NCI-H2029 (cell line): ENCODE data around the gene HOPX.
A peak's percentile ranks its signal among the peaks of the same experiment; 100 is the strongest.
"Not testable (repeated sequence)": the region's sequence is repeated elsewhere in the genome, so short reads cannot be mapped to it uniquely, and the experiment has no call there.

Source experiments
- DNase-seq: peaks from one replicate; lab custom pipeline; 2025; lab: John Stamatoyannopoulos, UW

Gene HOPX

DNA sequence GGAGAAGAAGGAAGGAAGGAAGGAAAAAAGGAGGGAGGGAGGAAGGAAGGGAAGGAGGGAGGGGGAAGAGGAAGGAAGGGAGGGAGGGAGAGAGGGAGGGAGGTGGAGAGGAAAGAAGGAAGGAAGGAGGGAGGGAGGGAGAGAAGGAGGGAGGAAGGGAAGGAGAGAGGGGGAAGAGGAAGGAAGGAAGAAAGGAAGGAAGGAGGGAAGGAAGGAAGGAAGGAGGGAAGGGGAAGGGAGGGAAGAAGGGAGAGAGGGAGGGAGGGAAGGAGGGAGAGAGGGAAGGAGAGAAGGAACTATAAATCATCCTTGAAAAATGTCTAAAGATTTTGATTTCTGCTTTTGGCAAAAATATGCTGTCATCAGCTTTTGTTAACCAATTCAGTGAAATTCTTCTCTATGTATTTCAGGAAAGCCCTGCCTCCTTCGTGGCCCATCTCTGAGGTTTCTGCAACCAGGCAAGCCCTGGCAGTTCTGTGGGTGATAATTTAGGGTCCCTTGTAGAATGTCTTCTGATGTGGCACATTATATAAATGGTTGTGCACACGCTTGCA is 7.1 kb upstream of the HOPX start:
- DNase-seq, result no peak

DNA sequence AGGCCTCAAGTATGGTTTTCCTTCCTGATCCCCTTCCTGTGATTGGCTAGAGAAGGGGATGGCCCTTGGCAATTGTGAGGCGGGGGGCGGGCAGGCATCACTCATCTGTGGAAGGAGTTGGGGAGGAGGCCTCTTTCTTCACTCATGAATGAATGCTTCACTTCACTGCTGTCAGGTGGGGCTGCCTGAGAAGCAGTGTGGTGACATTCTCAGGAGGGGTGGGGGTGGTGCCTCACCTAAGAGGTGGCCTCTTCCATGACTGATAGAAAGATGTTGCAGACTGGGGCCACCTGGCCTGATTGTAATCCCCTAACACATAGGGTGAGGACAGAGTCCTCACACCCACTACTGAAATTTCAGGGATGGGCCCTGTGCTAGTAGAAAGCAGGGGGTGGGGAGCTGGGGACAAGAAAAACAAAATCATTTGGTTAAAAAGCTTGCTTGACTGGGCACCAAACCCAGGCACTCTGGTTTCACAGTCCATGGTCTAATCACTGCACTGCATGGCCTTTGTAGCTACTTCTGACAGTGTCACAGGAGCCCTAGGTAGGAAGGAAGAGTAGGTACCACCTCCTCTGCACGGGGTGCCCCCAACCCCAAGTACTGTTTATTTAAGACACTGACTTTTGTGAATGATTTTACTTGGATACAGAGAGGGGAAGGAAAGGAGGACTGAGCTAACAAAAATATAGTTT is 5.6 kb upstream of the HOPX start:
- DNase-seq, result no peak

DNA sequence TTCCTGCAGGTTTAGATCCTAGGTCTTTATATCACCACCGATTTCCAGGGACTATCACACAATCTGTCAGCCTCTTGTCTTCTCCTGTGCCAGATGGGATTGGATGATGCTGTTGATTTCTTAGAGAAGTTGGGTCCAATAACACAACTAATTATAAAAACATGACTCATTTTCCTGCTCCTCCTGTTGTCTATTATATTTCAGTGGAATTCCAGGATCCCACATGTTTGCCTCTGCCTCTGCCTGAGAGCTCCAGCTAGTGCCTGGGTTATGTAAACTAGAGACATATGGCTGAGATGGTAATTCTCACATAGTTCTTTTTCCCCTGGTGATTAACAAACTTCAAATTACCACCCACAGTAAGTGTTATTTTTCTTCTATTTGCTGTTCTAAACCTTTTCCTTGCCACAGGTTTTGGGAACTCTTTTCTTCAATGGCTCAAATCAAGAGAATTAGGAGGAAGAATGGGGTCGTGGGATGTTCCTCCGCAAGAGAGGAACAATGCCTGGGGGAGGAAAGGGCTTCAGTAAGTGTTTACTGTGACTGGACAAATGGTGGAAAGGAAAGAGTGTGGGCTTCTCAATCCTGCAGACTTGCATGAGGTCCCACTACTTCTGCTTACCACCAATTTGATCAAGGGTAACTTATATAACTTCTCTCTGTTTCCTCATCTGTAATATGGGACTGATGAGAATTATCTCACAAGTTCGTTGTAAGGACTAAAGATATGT is 3.4 kb upstream of the HOPX start:
- no peak for DNase-seq

DNA sequence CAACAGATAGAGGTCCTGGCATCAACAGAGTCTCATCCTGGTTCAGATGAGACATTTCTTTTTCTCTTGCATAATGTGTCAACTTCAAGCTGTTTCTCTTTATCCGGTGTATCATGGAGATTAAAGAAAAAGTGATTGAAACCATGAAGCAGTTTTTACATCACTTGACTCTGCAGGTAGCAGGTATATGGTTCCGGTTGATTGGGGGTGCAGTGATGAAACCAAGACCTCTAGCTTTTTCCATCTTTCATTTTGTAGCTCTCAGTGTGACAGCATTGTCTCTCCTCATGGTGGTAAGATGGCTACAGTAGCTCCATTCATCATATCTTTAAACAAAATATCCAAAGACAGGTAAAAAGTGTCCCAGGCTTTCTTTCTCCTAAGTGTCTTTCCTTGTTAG is 2.4 kb upstream of the HOPX start:
- no peak for DNase-seq

DNA sequence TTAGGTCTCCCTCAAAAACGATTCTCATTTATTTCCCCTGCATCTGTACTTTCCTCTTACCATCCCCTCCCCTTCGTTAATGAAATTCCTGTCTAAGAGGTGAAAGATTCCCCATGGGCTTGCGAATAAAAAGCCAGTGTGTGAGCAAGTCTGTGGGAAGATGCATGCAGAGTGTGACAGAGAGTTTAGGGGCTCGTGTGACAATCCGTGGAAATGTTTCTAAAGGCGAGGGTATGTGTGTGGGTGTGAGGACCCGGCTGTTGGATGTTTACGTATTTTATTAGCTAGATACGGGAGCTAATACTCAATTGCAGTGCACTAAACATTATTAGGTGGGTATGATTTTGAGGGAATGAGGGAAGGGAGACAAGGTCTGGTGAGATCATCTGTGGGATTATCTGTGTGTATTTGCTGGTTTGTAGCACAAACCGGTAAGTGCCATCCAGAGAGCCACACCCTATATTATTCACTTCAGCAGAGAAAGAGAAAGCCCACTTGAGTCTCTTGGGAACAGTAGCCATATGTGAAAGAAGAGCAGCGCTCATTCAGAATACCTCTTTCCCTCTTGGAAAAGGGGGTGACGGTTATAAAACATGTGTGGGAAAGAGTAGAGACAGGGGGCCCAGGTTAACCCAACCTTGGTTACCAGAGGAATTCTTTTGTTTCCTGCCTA is 893 bp upstream of the HOPX start:
- peak; percentile 46 for DNase-seq

DNA sequence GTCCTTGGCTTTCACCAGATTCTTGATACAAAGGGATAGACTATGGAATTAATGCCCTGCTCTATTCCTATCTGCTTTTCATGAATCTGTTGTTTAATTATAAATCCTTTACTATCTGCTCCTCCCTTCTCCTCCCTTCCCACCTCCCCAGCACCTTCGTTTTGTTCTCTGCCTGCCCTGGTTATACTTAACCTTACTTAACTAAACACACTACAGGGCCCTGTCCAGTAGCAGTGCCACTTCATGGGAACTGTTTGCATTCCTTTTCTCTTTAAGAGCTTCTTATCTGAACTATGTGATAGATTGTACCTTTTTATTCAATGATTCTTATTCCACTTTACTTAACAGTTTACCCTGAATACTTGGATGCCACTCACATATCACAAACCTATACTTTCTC is 830 bp downstream of the HOPX start:
- DNase-seq, result no peak

DNA sequence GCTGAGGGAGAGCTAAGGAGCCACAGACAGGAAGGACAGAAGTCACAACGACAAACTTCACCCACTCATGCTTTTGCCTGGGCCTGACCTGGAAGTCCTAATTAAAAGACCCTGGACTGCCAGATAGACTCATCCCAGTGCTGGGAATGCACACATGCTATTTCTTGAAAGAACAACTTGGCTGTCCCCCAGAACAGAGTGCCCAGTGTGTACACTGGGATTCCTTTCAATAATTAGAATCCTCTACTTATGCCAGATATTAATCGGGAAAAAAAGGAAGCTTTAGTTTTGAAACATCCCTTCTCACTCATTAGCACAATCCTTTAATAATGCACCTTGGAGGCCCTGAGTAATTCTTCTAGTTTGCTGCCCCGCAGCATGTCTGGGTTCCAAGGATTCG is 3.4 kb downstream of the HOPX start:
- DNase-seq, result no peak

DNA sequence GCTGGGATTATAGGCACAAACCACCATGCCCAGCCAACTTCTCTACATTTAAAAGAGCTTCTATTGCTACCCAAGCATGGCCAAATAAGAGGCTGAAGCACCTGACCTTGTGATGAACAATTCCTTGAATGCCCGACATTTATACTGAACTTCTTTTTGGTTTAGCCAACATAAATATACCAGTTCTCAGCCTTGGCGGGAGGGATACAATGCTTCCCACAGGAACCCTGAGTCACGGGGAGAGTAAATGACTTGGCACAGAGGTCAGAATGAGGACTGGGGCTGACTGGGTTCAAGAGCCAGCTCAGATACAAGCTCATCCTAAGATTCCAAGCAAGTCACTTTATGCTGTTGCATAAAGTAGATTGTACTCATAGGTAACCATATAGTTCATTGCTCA is 6.1 kb downstream of the HOPX start:
- no peak for DNase-seq

DNA sequence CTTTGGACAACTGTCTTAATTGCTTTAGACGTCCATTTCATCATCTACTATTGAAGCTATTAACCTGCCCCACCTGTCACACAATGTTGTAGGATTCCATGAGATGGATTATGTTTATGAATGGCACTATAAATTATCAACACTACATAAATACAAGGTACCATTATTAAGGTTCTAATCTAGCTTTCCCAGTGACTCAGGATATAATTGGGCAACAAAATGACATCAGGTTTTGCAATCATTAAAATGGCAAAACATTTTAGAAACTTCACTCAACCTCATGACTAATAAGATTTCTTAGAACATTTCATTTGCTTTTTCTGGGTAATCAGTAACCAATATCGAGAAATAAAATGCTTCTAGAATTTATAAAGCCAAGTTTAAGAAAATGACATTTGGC is 9.2 kb downstream of the HOPX start:
- no peak for DNase-seq

DNA sequence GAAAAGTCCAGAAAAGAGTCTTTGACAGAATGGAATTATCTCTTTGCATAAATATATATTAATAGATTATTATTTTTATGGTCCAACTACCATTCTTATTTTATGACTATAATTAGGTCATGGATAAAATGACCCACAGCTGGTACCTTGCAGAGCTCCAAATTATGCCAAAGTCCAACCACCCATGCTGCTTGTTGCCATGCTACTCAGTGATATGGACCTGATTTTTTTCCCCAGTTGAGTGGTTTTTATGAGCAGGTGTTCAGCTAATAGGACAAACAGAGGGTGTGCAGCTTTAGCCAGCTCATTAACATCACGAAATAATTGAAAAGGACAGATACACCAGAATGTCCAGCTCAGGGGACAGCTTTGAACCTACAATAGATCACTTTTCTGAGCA is 9.7 kb downstream of the HOPX start:
- no peak for DNase-seq

DNA sequence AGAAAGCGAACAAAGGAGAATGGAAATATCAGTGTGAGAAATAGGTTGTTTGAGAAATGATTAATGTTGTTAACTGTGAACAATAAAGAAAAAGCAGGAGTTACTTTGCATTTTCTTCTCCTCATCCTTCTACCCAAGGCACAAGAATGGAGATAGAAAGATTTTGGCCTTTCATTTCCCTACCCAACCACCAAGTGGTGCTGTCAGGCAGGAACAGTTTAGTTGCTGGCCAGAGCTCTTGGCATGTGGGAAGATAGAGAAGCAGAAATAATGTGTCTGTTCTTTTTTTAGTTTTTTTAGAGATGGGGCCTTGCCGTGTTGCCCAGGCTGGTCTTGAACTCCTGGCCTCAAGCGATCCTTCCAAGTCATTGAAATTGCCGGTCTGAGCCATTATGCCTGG is 12.8 kb downstream of the HOPX start:
- DNase-seq, result no peak

DNA sequence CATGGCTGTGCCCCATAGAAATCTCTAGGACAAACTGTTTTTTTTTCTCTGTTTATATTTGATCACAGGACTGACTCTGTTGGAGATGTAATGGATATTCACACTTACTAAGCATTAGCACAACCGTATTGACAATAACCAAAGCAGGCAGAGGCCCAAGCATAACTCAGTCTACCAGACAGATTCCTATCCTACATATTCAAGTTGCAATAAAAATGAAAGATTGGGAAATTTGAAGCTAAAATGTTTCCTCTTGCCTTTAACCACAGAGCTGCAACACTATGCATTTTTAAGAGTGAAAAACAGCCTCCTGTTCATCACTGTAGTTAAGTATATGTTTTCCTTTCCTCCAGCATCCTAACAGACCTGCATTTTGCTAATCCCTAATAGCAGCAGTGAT is 13.7 kb downstream of the HOPX start:
- DNase-seq, result not testable (repeated sequence)

DNA sequence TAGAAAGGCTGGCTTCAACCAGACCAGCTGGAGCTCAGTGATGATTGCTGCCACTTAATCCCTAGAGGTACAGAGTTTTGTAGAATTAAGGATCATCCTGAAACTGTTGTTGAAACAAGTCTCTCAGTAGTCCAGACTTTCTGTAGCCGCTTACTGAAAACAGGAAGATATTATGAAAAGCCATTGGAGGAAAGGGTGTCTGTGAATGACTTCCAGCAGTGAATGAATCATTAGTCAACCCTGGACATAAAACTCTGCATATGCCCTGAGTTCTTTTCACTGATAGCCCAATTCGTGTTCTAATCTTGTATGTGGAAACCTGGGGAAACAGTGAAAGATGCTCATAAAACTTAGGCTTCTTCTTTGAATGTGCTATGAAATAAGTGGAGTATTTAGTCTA is 14.8 kb downstream of the HOPX start:
- DNase-seq, result no peak

DNA sequence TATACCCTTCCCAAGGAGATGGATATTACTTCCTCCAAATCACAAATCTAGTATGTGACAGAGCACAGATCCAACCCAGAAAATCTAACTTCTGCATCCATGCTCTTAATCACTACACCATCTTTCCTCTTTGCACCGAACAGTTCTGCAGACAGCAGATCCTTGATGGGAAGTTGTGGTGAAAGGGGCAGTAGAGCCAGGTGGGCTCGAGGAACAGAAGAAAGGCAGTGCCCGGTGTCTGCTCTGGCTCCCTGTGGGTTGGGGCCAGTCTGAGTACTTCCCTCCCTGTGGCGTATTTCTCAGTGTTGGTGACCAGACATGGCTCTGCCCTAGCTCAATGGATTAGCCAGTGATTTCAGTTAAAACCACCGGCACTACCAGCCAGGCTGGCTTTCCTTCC is 15.3 kb downstream of the HOPX start:
- no peak for DNase-seq

DNA sequence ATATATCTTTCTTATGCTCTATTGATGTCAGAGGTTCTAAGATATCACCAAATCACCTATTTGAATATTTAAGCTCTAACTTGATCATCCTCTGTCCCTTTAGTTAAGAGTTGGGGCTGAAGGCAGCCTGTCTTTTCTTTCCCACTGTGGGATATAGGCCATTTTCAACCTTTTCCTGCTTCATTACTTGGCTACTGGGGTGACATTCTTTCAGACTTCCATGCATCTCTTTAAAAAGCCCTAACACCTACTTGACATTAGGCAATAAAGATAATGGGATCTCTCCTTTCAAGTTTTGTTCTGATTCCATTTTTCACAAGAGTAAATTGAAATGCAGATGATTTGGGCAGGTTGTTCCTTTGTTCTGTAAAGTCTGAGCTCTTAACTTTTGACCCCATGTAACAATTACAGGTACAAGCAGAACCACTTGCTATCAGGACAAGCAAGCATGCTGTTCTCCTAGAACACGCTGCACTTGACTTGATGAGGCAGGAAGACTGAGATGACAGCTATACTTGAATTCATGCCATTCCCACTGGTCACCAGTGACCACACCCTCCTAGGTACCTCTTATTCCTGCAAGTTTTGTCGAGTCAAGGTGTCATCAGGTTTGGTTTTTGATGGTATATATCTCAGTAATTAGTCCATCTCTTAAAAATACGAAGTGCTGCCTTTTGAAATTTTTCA is 18.2 kb downstream of the HOPX start:
- DNase-seq, result no peak

DNA sequence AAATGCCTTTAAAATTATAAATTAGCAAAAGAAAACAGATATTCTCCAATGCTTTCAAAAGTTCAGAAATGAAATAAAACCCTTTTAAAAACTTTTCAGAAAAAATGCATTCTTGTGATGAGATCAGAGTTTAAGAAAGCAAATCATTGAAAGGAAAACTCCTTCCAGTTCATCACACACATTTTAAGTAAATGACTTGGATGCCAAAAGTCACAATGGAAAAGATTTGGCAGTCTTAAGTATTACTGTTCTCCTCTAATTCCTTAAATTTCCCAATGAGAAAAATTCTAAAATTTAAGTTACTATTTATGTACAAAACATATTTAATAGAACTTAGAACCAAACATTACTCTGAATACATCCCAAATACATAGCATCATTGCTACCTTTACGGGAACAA is 21.1 kb downstream of the HOPX start:
- no peak for DNase-seq

DNA sequence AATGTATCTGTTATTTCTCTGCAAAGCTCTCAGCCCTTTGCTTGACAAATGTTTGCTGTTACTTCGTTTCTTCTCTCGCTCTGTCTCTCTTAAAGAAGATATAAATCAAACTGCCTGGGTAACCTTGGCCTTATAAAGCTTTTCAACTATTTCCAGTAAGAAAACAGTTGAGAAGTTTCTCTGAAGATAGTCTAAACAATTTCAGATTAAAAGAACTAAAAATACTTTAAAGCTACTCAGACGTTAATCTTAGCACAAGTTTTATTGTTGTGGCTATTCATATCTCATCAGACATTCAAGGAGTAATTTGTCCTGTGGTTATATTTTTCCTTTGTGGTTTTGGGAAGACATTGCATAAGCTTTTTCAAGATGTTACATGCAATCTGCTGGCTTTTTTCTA is 22.6 kb downstream of the HOPX start:
- DNase-seq, result no peak

DNA sequence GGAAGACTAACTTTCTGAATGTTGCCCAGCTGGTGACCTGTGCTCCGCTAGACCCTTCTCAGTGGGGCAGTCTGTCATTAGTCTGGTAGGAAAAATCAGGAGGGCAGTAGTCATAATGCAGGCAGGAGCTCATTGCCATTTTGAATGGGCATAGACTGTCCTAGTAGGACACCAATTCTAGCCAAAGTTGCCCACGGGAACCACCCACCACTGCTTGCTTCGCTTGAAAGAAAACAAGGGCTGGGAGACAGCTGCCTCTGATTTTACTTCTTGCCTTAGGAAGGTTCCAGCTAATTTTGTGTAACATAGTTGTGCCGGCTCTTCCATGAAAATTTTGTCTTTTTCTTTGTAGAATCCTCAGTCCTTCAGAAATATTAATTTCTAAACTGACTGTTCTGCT is 23.3 kb downstream of the HOPX start:
- DNase-seq, result no peak

DNA sequence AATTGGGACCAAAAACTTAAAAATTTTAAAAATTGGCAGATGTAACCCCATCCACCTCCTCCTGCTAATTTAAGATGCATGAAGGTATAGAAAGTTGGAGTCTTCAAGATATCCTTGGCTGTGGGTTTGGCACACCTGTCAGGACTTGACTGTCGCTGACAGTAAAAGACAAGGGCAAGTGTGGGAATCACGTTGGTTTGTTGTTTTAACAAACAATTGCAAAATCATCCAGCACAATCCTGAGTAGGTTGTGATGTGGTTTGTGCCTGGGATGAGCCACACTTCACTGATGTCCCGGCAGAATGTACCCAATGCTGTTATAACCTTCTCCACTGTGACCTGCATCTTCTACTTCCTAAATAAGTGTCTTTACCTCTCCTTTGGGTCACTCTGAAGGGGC is 24.0 kb downstream of the HOPX start:
- DNase-seq, result no peak

DNA sequence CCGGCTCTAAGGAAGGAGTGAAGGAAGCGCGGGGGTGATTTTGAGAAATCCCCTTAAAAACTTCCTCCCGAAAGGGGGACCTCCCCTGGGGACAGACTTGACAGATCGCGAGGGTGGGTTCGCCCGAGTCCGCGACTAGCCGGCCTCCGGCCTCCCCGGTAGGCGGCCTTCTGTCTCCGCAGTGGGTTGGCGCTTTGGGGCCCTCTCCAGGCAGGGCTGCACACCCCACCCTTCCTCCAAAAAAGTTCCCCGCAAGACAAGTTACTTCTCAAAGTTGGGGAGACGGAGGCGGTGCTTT is 24.8 kb downstream of the HOPX start:
- no peak for DNase-seq

DNA sequence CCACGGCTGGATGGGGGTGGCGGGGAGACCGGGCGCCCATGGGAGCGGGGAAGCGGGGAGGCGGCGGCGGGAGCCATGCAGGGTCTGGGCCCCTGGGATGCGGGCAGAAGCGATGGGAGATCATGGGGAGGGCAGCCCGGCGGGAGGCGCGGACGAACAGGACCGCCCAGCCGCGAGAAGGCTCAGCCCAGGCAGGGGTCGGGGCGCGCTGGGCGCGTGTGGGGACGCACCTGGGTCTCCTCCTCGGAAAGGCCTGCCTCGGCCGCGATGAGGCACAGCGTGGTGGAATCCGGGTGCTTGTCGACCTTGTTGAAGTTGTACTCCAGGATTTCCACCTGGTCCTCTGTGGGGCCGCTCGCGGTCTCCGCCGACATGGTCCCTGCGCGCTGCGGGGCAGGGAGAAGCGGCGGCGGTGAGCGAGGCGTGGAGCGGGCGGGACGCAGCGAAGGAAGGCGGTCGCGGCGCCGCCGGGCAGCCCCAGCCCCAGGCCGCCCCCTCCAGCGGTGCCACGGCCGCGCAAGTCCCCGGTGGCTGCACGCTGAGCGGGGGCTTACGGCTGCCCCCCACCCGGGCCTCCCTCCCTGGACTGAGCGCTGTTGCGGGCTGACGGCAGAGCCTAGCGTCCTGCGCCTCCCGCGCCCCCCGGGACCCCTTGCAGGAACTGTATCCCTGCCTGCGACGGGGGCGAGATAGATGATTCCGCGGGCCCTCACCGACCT is 25.3 kb downstream of the HOPX start:
- no peak for DNase-seq

DNA sequence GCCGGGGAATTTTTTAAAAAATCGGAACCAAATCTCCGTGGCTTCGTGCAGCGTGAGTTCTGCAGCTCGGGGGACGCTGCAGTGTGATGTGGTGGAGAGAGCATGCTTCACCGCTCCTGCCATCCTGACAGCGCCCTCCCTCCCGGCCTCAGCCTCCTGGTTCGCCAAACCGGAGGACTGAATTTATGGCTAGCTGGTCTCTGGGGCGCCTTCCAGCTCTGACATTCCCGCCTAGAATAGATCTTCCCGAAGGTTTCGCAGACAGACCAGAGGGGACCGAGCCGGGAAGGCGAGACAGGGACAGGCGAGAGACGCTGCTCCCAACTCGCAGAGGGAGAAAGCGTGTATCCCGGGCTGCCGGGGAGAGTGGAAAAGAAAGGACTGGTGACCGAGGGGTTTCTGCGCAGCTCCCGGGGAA is 25.9 kb downstream of the HOPX start:
- DNase-seq, result no peak
